ENCODE results near the gene GALNT10.

DNA sequence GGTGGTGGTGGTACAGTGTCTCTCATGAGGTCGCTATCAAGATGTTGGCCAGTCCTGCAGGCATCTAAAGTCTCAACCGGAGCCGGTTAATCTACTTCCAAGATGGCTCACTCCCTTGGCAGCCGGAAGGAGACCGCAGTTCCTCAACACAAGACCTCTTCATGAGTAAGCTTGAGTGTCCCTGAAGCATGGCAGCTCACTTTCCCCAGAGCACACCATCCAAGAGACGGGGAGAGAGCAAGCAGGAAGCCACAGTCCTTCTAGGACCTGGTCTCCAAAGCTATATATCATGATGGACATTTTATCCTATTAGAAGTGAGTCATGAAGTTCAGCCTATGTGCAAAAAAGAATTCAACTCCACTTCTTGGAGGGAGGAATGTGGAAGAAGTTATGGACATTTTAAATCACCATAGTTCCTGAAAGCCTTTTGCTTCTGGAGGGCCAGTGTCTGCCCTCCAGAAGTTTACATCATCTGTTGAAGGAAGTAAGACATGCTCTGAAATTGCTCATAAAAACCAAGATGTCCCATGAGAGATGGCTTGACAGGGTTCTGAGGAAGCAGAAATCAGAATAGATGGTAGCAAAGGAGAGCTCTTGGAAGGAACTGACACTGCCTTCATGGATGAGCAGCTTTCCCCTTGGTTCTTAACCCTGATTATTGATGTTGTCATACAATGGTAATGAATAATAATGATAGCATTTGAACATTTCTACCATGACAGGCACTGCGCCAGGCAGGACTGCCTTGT is 21.3 kb downstream of the GALNT10 start:
- TF ChIP-seq, protein P1, sequence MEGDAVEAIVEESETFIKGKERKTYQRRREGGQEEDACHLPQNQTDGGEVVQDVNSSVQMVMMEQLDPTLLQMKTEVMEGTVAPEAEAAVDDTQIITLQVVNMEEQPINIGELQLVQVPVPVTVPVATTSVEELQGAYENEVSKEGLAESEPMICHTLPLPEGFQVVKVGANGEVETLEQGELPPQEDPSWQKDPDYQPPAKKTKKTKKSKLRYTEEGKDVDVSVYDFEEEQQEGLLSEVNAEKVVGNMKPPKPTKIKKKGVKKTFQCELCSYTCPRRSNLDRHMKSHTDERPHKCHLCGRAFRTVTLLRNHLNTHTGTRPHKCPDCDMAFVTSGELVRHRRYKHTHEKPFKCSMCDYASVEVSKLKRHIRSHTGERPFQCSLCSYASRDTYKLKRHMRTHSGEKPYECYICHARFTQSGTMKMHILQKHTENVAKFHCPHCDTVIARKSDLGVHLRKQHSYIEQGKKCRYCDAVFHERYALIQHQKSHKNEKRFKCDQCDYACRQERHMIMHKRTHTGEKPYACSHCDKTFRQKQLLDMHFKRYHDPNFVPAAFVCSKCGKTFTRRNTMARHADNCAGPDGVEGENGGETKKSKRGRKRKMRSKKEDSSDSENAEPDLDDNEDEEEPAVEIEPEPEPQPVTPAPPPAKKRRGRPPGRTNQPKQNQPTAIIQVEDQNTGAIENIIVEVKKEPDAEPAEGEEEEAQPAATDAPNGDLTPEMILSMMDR (IDR thresholded peaks at IDR 0.05): no peak
- TF ChIP-seq POLR2A (IDR thresholded peaks at IDR 0.05) (no peak), POLR2AphosphoS5 (IDR thresholded peaks at IDR 0.05) (no peak)
